Kidney (tissue), 14 donors: Measurements from ENCODE around the gene ZBTB16. TPM values are rescaled to one million over a fixed set of nuclear protein-coding genes. Genes with fewer than 3 reads are reported as not detected.

Experiments
- DNase-seq, 5 donors: peaks; one replicate each; pipeline ENCODE4 v3.0.0-alpha.2; 2013 to 2020
- FAIRE-seq: peaks from 2 replicates; lab custom pipeline; 2012; peaks lifted over from hg19 to GRCh38; lab: Jason Lieb, UNC
- H3K27ac ChIP-seq, 2 donors: one replicate each; pipeline ENCODE4 v1.7.0; 2013; ENCODE audit warnings: low read depth in 2 of 2, low read length in 2 of 2, inconsistent platforms in 1 of 2
- H3K27me3 ChIP-seq: one replicate; pipeline ENCODE4 v1.7.1; 2013; ENCODE audit warnings: low read length, inconsistent platforms; ENCODE audit not compliant: control insufficient read depth, insufficient read depth
- H3K36me3 ChIP-seq, 3 donors: one replicate each; pipeline versions ENCODE4 v1.7.0 to v1.7.1; 2013; ENCODE audit warnings: low read length in 3 of 3, control low read depth in 1 of 3, inconsistent platforms in 1 of 3; ENCODE audit not compliant: insufficient read depth in 3 of 3, control insufficient read depth in 2 of 3
- H3K4me1 ChIP-seq, 3 donors: one replicate each; pipeline versions ENCODE4 v1.7.0 to v1.7.1; 2013; ENCODE audit warnings: low read length in 3 of 3, inconsistent platforms in 1 of 3, low read depth in 1 of 3; ENCODE audit not compliant: control insufficient read depth in 2 of 3, insufficient read depth in 2 of 3
- H3K4me3 ChIP-seq, 3 donors: one replicate each; pipeline versions ENCODE4 v1.7.0 to v1.8.1; 2013; ENCODE audit warnings: low read length in 3 of 3, control low read depth in 1 of 3, inconsistent platforms in 1 of 3
- H3K9ac ChIP-seq, 3 donors: one replicate each; pipeline versions ENCODE4 v1.7.0 to v1.7.1; 2013; ENCODE audit warnings: low read length in 3 of 3, control low read depth in 1 of 3, inconsistent platforms in 1 of 3
- H3K9me3 ChIP-seq, 3 donors: one replicate each; pipeline versions ENCODE4 v1.7.0 to v1.7.1; 2013; ENCODE audit warnings: low read length in 3 of 3, control low read depth in 1 of 3, inconsistent platforms in 1 of 3; ENCODE audit not compliant: control insufficient read depth in 2 of 3, insufficient read depth in 1 of 3
- intact Hi-C: fragments of 100-400 bp; cut with DNase I; formaldehyde crosslinking; loops from one replicate; pipeline ENCODE4 v1.11.1; 2022
- polyA plus RNA-seq: library from polyadenylated mRNA; stranded (reverse); fragments of 350-450 nt; fragmentation: Illumina TruSeq; extraction: RNeasy Lipid Tissue Mini Kit (QIAGEN cat#74804); gene quantifications from one replicate; pipeline ENCODE4 v1.2.3, GENCODE V29; 2014; ENCODE audit warnings: low read depth, low replicate concordance; ENCODE audit not compliant: insufficient read depth
- total RNA-seq: library from RNA; stranded (reverse); fragmentation: NEBNext Ultra II Directional; extraction: Animal tissue kit (Norgen Biotek cat#: 25700); gene quantifications from one replicate; pipeline ENCODE4 v1.2.1, GENCODE V29; 2021
- TF ChIP-seq, protein P1 (sequence below): IDR thresholded peaks from 3 replicates; pipeline ENCODE4 v1.5.1; 2012; ENCODE audit warnings: mild to moderate bottlenecking, moderate library complexity, borderline replicate concordance; ENCODE audit not compliant: insufficient read depth; ENCODE audit errors: extremely low read depth
- donor health status: control.
- donor health status: control.
- donor health status: control.
- donor health status: control.
- donor health status: control.
- donor health status: DM: yes; HTN: yes; CAD: no.
- donor health status: Normal renal cell carcinoma (clear cell type).

The ZBTB16 gene
- total and polyA plus RNA-seq, 2 donors from 2014 or later, result 2.5 to 126 TPM

DNA sequence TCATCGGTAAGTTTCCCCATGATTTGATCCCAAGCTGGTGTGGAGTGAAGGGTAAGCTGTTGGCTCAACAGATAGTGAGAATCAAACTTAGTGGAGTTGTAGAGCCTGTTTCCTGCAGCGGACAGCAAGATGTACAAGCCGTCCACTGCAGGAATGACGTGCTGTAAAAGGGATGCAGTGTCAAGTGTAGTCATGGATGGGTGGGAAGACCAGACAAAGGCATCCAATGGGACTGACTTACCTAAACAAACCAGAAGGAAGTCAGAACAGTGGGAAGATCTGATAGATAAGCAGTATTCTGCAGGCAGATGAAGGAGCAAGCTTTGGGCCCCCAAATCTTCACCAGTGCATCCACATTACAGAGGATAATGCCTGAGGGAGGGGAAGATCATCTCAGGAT, 8.8 kb downstream of the ZBTB16 start:
- TF ChIP-seq, protein P1, sequence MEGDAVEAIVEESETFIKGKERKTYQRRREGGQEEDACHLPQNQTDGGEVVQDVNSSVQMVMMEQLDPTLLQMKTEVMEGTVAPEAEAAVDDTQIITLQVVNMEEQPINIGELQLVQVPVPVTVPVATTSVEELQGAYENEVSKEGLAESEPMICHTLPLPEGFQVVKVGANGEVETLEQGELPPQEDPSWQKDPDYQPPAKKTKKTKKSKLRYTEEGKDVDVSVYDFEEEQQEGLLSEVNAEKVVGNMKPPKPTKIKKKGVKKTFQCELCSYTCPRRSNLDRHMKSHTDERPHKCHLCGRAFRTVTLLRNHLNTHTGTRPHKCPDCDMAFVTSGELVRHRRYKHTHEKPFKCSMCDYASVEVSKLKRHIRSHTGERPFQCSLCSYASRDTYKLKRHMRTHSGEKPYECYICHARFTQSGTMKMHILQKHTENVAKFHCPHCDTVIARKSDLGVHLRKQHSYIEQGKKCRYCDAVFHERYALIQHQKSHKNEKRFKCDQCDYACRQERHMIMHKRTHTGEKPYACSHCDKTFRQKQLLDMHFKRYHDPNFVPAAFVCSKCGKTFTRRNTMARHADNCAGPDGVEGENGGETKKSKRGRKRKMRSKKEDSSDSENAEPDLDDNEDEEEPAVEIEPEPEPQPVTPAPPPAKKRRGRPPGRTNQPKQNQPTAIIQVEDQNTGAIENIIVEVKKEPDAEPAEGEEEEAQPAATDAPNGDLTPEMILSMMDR, result no peak
- intact Hi-C loops, result loop anchor here (10.0 kb wide), 1 partner anchor 96 kb away; no protein-coding TSS in a partner anchor
- H3K9me3 ChIP-seq, result no peaks in the 10 kb centered on the region
- no peak overlapping the region for H3K4me3 ChIP-seq
- H3K27me3 ChIP-seq, result no peaks in the 10 kb centered on the region
- FAIRE-seq (no peak), DNase-seq (no peak)
- H3K4me1 ChIP-seq, result peaks cover 0 to 32% (median 10%) of the 10 kb centered on the region in 3 donors
- no peak overlapping the region for H3K27ac ChIP-seq
- H3K36me3 ChIP-seq, result peaks cover 0 to 54% (median 34%) of the 10 kb centered on the region in 3 donors
- H3K9ac ChIP-seq, result no peak overlapping the region

DNA sequence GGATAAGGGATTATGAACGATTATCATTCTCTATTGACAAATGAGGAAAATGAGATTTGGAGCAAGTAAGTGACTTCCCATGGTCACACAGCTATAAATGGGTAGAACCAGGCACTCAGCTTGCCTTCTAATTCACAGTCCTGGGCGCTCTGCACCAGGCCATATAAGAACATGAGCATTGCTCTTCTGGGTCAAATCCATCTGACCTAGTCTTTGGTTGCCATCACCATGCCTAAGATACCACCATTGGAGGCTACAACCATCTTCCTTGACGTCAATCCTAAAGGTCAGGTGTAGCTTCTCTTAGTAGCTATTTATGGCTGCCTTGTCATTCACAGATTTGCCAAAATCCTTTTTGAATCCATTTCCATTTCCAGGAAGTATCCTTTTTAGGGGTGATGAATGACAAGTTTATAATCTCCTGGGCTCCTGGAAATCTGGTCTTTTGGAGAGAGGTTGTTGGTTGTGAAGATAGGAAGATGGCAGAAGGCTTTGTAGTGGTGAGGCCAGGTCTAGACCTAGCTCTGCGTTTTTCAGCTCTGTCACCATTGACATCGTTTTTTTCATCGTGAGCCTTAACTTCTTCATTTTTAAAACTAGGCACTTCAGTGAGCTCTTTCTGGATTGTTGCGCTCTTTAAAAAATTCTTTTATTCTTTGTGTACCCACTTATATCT, 11.1 kb downstream of the ZBTB16 start:
- H3K4me3 ChIP-seq, result no peak overlapping the region
- no peak for FAIRE-seq

DNA sequence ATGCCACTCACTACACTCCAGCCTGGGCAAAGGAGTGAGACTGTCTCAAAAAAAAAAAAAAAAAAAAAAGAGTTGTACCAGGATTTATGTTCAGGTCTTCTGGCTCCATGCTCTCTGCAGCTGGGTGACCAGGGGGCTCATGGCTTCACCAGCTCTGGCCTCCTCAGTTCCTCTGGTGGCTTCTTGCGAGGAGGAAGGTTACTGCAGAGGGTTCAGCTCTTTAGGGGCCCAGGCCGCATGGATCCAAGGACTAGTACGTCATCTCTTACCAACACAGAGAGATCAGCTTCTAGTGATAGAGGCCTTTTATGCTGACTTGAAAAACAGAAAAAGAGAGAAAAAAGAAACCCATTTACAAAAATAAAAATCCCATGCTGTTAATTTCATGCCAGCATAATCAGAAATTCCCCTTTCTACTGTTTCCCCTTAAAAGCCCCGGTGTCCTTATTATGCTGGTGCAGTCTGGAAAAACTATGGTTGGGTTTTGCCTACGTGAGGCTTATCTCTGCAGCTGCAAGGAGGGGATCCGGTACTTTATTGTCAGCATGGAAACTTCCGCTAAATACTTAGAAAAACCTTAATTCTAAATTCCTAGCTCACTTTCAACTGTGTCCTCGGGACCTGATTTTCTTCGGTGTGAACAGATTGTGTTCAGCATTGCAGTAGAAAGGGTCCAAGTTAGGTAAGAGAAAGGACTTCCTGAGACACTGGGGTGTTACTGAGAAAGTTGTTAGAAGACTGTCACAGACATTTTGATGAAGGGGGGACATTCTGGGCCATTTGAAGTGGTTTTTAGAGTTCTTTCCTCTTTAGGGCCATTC, 13.7 kb downstream of the ZBTB16 start:
- Histone ChIP-seq H3K27ac (no peak overlapping the region), H3K36me3 (peaks cover 0 to 35% (median 21%) of the 10 kb centered on the region in 3 donors), H3K4me3 (no peak overlapping the region), H3K4me1 (peaks cover 0 to 31% (median 13%) of the 10 kb centered on the region in 3 donors), H3K27me3 (no peaks in the 10 kb centered on the region), H3K9me3 (no peaks in the 10 kb centered on the region), H3K9ac (no peak overlapping the region)
- TF ChIP-seq, protein P1, result no peak
- no peak for FAIRE-seq
- DNase-seq, result no peak
- intact Hi-C loops, result no loop called here

More for the DNA sequence above, 11.1 kb downstream of the ZBTB16 start:
- H3K27ac ChIP-seq, result no peak overlapping the region
- H3K9ac ChIP-seq, result no peak overlapping the region
- H3K27me3 ChIP-seq, result no peaks in the 10 kb centered on the region
- DNase-seq, result no peak
- TF ChIP-seq, protein P1, result no peak
- H3K4me1 ChIP-seq, result peaks cover 0 to 24% (median 10%) of the 10 kb centered on the region in 3 donors
- no peaks in the 10 kb centered on the region for H3K9me3 ChIP-seq
- peaks cover 0 to 44% (median 22%) of the 10 kb centered on the region in 3 donors for H3K36me3 ChIP-seq
- intact Hi-C loops, result no loop called here
